SIG-M5 treated with dmso at 0.1 percent for 504 hours (cell line): Measurements from ENCODE around the gene MSI2.
A peak's percentile ranks its signal among the peaks of the same experiment; 100 is the strongest.

Experiments used
- DNase-seq: peaks from one replicate; lab custom pipeline; 2025; ENCODE audit not compliant: unreplicated experiment; lab: John Stamatoyannopoulos, UW

Gene MSI2

DNA sequence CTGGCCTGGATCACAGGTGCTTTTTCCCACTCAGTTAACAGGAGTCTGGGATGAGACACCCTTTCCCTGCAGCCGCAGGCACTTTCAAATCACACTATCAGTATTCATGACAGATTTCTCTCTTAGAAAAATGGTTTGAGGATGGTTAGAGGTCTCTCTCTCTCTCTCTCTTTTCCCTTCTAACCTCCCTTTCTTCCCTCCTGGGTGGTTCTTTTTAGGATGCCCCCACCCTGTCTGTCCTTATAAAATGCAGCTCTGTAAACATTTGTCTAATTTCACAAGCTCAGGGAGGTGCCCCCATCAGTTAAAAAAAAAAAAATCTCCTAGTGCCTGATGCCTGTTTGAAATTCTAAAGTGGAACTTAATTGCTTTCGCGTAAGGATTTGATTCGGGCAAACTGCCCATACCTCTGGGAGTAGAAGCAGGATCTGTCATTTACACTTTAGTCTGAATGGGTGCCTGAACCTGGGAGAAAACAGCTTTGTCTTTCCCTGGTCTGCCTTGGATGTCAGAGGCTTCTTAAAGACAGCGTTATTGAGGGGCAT is 329.9 kb downstream of the MSI2 start:
- no peak for DNase-seq

DNA sequence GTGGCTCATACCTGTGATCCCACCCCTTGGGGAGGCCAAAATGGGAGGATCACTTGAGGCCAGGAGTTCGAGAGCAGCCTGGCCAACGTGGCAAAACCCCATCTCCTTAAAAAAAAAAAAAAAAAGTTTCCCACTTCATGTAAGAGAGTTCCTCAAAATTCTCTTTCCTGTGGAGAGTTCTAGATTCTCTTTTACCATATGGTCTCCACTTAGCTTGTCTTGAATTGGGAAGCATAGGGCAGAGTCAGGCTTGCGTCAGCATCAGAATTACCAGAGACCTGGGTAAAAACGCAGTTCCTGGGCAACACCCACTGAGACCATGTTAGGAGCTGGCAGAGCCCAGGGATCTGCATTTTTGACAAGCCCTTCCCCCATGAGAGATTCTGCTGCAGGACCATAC is 330.4 kb downstream of the MSI2 start:
- DNase-seq = no peak

DNA sequence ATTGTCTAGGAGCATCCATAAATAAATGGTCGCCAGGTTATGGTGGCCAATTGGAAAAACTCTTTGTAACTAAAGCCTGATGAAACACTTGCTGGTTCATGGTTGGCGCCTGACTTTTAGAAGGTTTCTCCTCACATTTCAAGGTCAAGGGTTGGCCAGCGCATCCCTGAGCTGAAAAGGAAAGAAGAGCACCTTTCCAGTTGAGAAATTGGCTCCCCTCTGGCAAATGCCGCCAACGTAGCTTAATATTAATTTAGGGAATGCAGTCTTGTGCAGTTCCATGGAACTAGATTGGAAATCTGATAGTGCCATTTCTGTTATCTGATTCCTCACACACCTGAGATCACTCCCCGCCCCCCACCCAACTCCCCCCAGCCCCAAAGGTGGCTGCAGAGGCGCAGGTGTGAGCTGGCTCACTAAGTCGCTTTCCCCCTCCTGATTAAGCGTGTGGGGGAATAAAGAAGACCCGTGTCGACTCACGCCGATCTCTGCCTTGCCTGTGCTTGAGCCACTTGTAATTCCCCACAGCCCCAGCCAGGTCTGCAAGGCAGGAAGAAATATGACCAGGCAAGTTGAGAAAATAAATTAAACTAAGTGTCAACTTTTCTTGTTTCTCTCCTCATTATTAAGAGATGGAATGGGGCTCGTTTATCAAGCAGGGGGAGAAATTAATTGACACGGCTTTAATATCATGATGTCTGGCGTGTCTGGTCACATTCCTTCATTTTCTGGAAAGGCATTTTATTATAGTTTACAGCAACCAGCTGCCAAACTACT is 331.1 kb downstream of the MSI2 start:
- DNase-seq = no peak

DNA sequence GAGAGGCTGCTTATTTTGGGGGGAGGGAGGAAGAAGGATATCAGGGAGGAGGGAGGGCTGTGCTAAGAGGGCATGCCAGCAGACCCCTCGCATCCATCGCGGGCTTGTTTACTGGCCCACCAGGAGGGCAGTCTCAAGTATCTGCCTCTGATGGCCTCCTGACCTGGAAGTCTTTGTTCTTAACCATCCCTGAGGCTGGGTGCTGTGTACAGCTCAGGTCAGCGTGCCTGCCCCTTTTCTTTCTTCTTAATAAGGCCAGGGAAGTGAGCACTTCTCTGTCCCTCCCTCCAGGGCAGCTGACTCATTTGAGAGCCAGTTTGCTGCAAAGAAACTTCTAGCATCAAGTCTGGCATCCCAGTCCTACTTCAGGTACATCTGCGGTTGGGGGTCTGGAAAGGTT is 331.8 kb downstream of the MSI2 start:
- DNase-seq = no peak

DNA sequence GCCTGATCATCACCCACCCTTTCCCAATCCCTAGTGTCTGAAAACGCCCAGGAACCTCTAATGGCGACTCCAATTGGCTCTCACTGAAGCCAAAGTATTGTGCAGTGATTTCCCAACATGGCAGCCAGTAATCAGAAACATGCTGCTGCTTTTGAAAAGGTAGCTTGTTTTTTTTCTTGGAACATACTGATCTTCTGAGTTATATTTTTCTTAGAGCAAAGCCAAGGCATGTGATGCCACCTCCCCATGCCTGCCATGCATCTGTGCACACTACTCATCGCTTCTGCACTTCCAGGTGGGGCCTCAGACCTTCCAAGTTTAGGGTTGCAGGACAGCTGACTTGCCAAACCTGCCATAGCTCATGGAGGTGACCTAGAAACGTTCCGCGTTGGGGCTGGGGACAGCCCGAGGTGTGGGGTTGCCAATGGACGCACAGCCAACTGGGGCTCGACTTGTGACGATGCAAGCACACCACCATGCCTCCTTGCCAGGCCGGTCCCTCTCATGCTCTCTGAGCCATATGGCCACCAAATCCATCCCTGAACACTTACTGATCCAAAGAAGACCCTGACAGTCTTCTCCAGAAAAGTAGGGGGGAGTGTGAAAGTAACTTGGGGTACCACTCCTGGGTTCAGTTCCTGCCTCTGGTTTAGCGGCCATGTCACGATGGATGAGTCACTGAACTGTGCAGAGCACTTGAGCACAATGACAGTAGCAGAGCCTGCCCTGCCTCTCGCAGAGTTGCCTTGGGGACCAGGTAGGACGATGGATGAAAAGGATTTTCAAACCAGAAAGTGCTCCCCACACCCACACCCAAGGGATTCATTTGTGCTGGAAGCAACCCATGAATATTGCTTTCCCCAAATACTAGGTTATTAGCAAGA is 333.1 kb downstream of the MSI2 start:
- no peak for DNase-seq

DNA sequence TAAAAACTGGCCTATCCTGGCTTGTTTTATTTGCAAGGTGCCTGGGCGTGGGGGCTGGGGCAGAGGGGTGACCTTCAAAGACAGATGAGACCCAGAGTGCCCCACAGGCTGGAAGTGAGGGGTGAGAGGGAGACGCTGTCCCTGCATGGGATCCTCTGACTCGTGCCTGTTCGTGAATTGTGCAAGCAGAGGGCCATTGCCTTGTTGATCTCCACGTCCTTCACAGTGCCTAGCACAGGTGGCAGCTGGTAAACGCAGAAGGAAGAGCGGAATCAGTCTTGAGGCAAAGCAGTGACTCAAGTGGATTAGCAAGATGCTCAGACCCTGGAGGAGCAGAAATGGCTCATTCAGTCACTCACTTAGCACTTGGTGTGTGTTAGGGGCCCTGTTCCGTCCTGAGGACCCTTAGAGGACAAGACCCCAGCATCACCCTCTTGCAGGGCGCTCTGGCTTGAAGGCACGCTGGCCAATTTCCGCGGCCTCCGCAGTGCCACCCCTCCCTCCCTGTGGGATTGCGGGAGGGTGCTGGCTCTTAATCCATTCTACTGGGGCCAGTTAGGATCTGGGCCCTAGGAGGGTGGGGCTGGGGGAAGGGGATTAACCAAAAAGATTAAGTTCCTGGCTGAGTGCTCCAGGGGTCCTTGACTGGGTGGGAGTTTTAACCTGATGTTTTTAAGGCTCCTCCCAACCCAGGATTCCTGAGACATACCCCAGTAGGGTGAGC is 337.6 kb downstream of the MSI2 start:
- no peak for DNase-seq

DNA sequence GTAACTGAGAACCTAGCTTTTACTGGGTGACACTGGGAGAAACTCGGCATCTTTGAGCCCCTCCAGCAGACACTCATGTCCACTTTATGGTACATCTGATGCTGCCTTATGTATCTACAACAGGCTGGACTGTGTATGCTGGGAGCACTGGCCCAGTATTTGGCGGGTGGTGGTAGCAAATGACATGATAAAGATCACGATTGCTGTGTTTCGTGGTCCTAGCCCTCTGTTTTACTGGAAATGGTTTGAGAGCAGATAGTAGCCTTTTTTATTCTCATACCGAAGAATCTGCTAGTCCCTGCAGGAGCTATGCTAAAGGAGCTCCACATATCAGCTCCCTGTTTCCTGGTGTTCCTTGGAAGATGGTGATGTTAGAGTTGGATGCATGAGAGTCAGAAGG is 338.4 kb downstream of the MSI2 start:
- no peak for DNase-seq

DNA sequence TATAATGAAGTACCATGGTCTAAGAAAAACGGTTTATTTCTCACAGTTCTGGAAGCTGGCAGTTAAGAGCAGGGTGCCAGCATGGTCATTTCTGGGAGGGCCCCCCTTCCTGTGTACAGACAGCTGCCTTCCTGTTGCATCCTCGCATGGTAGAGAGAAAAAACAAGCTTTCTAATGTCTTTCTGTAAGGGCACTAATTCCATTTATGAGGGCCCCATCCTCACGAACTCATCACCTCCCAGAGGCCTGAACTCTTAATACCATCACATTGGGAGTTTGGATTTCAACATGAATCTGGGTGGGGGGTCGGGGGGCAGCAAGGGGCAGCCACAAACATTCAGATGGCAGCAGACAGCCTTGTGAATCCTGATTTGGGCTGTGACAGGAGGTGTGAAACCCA is 339.1 kb downstream of the MSI2 start:
- no peak for DNase-seq

DNA sequence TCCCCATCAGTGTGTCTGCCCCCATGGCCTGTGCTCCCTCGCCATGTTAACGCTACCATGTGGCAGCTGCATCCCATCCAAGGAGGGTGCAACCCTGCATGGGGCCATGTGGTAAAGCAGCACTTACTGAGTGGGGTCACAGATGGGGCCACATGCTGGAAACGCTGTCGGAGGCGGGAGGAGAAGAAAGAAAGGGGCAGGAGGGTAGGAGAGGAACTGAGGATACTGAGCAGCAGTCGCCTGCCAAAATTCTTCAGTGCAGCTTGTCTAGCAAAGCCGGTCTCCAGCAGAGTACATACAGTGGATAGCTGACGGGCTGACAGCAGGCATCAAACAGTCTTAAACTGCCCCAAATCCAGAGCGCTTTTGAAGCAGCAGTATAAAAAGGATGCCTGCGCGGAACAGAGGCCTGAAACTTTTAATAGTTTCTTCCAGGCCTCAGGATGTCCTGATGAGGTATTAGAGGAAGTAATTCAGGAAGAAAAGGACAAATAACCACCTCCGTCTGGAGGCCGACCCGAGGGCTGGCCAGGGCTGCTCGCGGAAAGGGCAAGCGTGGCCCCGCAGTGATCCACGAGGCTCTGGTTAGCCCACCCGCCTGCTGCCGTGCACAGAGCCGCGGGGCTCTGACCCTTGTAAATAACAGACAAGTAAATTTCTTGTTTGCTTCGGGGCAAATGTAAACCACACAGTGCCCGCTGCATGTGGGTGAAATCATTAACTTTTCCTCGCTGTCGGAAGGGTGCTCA is 339.8 kb downstream of the MSI2 start:
- DNase-seq = no peak

DNA sequence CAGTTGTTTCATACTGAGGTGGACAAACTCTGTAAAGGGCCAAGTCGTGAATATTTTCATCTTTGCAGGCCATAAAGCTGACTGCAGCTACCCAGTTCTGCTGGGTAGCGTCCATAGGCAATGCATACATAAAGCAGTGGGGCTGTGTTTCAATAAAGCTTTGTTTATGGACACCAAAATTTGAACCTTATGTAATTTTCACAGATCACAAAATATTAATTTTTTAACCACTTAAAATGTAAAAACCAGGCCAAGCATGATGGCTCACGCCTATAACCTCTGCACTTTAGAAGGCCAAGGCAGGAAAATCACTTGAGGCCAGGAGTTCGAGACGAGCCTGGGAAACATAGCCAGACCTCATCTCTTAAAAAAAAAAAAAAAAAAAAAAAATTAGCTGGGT is 340.8 kb downstream of the MSI2 start:
- DNase-seq = no peak

DNA sequence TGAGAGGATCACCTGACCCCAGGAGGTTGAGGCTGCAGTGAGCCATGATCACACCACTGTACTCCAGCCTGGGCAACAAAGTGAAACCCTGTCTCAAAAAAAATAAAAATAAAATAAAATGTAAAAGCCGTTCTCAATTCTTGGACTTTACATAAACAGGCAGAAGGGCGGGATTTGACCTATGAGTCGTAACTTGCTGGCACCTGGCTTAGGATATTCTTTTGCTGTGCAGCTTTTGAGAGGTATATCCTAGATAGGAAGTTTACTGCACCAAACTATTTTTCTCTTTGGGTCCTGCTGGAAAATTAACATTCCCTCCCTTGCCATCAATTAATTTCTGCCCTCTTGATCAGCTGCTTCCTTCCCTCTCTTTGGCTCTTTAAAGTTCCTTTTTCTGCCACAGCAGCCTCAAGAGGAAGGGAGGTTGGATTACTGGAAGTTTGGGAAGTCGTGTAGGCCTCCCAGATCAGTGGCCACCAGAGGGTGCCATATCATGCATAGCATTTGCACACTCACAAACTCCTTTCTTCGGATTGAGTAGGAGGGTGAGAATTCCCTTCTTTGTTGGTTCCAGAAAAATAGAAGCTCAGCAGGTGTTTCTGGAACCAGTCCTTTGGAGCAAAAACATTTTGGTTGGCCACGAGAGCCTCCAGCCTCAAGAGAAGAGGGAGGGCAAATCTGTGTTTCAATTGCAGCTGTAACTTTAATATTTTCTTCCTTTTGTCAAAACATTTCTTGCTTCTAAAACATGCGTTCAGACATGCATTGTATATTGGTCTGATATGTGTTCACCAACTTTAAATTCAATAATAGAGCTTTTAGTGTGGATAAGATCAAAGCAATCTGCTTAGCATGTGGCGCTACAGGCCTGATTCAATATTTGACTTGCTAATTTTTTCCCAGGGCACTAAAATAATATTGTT is 341.5 kb downstream of the MSI2 start:
- peak; percentile 62 for DNase-seq

DNA sequence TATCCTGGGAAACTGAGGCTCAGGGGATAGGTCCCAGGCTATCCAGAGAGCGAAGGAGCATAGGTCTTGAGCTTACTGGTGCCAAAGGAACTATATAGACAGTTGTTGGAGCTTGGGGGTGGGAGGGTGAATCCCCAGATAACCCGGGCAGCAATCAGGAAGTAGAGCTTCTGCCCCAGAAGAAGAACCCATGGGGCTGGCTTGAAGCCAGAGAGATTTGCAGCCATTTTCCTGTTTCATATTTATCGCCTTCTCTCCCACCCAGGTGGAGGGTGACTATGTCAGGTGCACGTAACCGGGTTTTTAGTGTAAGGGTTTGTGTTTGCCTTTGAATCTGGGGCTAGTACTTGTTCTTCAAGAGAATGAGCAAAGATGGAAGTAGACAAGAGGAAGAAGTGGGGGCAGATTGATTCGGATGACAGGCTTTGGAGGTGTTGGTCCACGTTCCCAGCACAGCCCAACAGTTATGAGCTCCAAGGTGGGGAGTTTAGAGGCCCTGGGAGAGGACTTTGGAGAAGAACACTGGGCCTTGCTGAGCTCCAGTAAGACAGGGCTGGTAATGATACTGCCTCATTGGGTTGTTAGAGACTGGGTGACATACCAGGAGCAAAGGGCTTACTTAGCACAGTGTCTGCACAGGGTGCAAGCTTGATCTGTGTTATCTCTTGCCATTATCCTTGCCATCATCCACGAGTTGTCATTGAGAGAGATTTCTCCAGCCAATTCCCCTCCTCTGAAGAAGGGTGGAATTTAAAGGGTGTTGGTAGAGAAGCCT is 343.1 kb downstream of the MSI2 start:
- peak; percentile 24 for DNase-seq

DNA sequence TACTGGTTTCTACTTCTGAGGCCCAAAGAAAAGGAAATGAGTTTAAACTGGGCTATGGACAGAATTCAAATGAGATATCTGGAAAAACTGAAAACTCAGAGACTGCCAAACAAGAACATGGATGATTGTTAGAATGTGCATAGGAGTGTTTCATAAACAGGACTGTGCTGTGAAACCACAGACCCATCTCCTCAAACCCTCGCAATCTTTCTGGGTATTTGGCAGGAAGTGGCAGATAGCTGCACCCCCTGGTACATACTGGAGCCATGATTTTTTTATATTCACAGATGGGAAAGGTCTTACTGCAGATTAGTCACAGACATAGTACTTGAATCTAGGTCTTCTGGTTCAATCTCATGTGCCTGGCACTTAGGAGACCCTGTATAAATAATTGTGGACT is 343.8 kb downstream of the MSI2 start:
- DNase-seq = peak; percentile 11

DNA sequence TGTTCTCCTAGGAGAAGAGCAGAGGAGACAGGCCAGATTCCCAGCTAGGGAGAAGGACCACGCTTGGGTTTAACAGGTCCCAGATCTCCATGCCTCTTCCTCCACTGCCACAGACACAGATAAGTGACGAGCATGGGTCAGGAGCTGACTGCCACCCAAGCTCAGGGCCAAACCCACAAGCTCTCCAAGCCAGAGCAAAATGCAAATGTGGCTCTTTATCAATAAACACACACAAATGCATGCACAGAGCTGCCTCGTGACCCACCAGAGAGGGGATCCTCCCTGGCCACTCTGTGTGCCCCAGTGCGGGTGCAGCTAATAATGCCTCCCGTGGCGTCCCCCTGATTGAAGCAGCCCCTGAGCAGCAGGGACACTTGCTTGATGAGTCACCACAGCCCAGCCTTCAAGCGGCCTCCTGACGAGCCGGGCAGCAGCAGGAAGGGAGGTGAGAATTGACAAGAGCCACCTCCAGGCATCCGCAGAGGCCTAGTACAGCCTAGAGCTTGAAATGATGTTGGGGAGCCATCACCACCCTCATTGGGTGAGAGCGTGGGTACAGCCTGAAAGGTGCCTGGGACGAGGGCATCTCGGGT is 344.9 kb downstream of the MSI2 start:
- DNase-seq = no peak

DNA sequence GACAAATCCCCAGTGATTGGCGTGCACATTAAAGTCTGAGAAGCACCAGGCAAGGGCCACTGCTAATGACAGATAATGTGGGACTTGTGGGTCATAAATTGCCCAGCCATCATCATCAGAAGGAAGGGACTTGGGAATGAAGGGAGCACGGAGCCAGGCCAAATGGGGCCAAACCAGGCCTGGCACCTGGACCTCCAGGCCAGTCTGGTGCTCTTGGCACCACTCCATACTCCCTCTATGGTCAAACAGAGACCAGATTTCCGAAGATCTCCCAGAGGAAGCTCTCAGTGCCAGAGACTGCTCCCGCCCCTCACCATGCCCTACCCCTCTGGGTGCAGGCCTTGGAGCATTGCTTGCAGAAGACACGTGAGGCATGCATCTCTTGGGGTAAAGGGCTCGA is 346.6 kb downstream of the MSI2 start:
- no peak for DNase-seq

DNA sequence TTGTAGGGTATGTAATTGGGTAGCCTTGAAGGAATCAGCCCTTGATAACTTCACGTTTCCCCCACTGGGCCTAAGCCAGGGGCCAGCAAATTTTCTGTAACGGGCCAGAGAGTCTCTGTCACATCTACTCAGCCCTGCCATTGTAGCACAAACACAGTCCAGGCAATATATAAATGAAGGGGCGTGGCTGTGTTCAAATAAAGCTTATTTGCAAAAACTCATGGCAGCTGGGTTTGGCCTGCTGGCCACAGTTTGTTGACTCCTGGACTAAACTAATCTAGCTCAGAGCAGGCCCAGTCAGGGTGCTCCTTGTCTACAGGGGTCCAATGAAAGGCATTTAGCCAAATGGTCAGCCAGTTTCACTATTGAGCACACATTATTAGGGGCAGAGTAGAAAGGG is 347.2 kb downstream of the MSI2 start:
- DNase-seq = no peak

DNA sequence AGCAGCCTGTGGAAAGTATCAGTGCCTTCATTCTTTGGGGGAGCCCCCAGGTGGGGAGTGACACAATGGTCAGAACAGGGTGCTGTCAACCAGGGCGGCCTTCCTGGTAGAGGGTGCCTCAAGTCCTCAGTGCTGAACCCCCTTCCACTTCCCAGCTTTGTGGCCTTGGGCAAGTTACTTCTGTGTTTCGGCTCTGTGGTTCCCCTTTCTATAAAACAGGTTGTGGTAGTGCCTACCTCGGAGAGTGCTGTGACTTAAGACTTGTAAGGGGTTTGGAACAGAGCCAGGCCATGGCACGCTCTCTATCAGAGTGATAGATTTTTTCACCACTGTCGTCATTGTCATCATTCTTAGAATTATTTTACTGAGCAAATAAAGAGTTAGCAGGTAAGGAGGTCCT is 347.7 kb downstream of the MSI2 start:
- DNase-seq = peak; percentile 85
